Breast epithelium (tissue), 3 donors: ENCODE data around the gene CYP8B1.

Source experiments
- CTCF ChIP-seq, 3 donors: fragments of 450-650 bp; IDR thresholded peaks; one replicate each; pipeline ENCODE4 v1.5.1; 2016 to 2017; ENCODE audit warnings: antibody characterized with exemption in 3 of 3, mild to moderate bottlenecking in 3 of 3, moderate library complexity in 3 of 3
- POLR2A ChIP-seq: fragments of 450-650 bp; IDR thresholded peaks from one replicate; pipeline ENCODE4 v1.6.1; 2016; ENCODE audit warnings: antibody characterized with exemption, mild to moderate bottlenecking, moderate library complexity

GRCh38 chr3:42826141-42826540, 49.5 kb downstream of the CYP8B1 start:
- TF ChIP-seq POLR2A = no peak
- no peak for TF ChIP-seq CTCF (IDR thresholded peaks at IDR 0.05)
